Uterus (tissue), 2 donors: ENCODE results near the gene CAMK1D.

Source experiments
- POLR2A ChIP-seq, 2 donors: fragments of 450-650 bp; IDR thresholded peaks; one replicate each; pipeline ENCODE4 v1.6.1; 2016; ENCODE audit warnings: antibody characterized with exemption in 2 of 2, mild to moderate bottlenecking in 1 of 2, moderate library complexity in 1 of 2
- TF ChIP-seq, protein P1 (sequence below), 4 experiments: fragments of 200-600 bp in 2 of 4; fragments of 450-650 bp in 2 of 4; sonication (generic) in 2 of 4; IDR thresholded peaks; one replicate each; pipeline ENCODE4 v1.5.1; 2016 to 2019; ENCODE audit warnings: antibody characterized with exemption in 4 of 4, mild to moderate bottlenecking in 2 of 4, moderate library complexity in 1 of 4

DNA sequence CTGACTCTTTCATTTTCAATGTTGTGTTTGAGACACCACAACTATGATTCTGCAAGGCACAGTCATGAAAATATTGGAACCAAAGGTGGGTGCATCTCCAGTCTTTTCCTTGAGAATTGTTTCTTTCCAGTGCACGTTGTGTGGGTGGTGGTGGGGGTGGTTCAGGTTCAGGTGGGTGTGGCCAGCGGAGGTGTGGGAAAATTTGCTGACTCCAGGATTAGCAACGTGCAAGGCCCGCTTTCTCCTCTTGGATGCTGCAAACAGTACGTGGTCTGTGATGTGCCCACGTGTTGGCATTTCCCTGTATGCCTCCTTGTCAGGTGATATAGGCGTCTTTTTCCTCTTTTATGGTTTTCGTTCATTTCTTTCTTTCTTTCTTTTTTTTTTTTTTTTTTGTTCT is 59.1 kb downstream of the CAMK1D start:
- TF ChIP-seq, protein P1, sequence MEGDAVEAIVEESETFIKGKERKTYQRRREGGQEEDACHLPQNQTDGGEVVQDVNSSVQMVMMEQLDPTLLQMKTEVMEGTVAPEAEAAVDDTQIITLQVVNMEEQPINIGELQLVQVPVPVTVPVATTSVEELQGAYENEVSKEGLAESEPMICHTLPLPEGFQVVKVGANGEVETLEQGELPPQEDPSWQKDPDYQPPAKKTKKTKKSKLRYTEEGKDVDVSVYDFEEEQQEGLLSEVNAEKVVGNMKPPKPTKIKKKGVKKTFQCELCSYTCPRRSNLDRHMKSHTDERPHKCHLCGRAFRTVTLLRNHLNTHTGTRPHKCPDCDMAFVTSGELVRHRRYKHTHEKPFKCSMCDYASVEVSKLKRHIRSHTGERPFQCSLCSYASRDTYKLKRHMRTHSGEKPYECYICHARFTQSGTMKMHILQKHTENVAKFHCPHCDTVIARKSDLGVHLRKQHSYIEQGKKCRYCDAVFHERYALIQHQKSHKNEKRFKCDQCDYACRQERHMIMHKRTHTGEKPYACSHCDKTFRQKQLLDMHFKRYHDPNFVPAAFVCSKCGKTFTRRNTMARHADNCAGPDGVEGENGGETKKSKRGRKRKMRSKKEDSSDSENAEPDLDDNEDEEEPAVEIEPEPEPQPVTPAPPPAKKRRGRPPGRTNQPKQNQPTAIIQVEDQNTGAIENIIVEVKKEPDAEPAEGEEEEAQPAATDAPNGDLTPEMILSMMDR (IDR thresholded peaks at IDR 0.05) = no peak
- no peak for TF ChIP-seq POLR2A (IDR thresholded peaks at IDR 0.05)
